H9 (cell line): ENCODE data around the gene GSAP. TPM values are rescaled to one million over a fixed set of nuclear protein-coding genes. Genes with fewer than 3 reads are reported as not detected.

Source experiments
- DNase-seq: peaks from one replicate; pipeline ENCODE4 v3.0.0-alpha.2; 2017
- H2AFZ ChIP-seq: one replicate; pipeline ENCODE4 v1.6.1; 2013; ENCODE audit warnings: mild to moderate bottlenecking, low read length, control low read depth, moderate library complexity
- H2AK5ac ChIP-seq: 2 replicates; pipeline ENCODE4 v1.6.1; 2013; ENCODE audit warnings: low read length, control low read depth, mixed read lengths; ENCODE audit not compliant: insufficient read length
- H2BK120ac ChIP-seq: one replicate; pipeline ENCODE4 v1.6.1; 2013; ENCODE audit warnings: low read depth, mild to moderate bottlenecking, low read length, control low read depth, inconsistent platforms; ENCODE audit not compliant: poor library complexity, severe bottlenecking
- H2BK12ac ChIP-seq: 2 replicates; pipeline ENCODE4 v1.6.1; 2013; ENCODE audit warnings: low read length, control low read depth, mixed read lengths, low read depth; ENCODE audit not compliant: insufficient read length
- H2BK15ac ChIP-seq: 2 replicates; pipeline ENCODE4 v1.6.1; 2013; ENCODE audit warnings: low read depth, low read length, control low read depth
- H2BK20ac ChIP-seq: one replicate; pipeline ENCODE4 v1.6.1; 2013; ENCODE audit warnings: low read depth, mild to moderate bottlenecking, low read length, control low read depth, inconsistent platforms; ENCODE audit not compliant: poor library complexity, severe bottlenecking
- H2BK5ac ChIP-seq: 2 replicates; pipeline ENCODE4 v1.6.1; 2013; ENCODE audit warnings: low read length, control low read depth, mixed read lengths; ENCODE audit not compliant: insufficient read length
- H3K14ac ChIP-seq: 2 replicates; pipeline ENCODE4 v1.6.1; 2013; ENCODE audit warnings: low read length, control low read depth; ENCODE audit not compliant: insufficient read depth
- H3K18ac ChIP-seq: 2 replicates; pipeline ENCODE4 v1.6.1; 2013; ENCODE audit warnings: low read depth, mild to moderate bottlenecking, mixed read lengths, low read length, control low read depth; ENCODE audit not compliant: insufficient read length
- H3K23ac ChIP-seq: 2 replicates; pipeline ENCODE4 v1.6.1; 2013; ENCODE audit warnings: low read length, control low read depth, mixed read lengths, low read depth; ENCODE audit not compliant: insufficient read length
- H3K23me2 ChIP-seq: 2 replicates; pipeline ENCODE4 v1.6.1; 2013; ENCODE audit warnings: low read depth, mild to moderate bottlenecking, mixed read lengths, low read length, control low read depth; ENCODE audit not compliant: insufficient read length, poor library complexity, severe bottlenecking
- H3K27ac ChIP-seq: 2 replicates; pipeline ENCODE4 v1.5.1; 2013; ENCODE audit warnings: low read length, control low read depth, mixed read lengths, low read depth; ENCODE audit not compliant: insufficient read length
- H3K27me3 ChIP-seq: 2 replicates; pipeline ENCODE4 v1.6.1; 2013; ENCODE audit warnings: low read length, control low read depth, inconsistent platforms; ENCODE audit not compliant: insufficient read depth
- H3K4ac ChIP-seq: 2 replicates; pipeline ENCODE4 v1.6.1; 2013; ENCODE audit warnings: low read depth, mild to moderate bottlenecking, control low read depth, inconsistent platforms, low read length, moderate library complexity
- H3K4me1 ChIP-seq: 2 replicates; pipeline ENCODE4 v1.6.1; 2013; ENCODE audit warnings: low read length, control low read depth, inconsistent platforms; ENCODE audit not compliant: insufficient read depth
- H3K4me2 ChIP-seq: 2 replicates; pipeline ENCODE4 v1.6.1; 2013; ENCODE audit warnings: low read length, control low read depth, mixed read lengths; ENCODE audit not compliant: insufficient read length, insufficient read depth
- H3K56ac ChIP-seq: 2 replicates; pipeline ENCODE4 v1.6.1; 2013; ENCODE audit warnings: low read depth, mild to moderate bottlenecking, mixed read lengths, low read length, control low read depth; ENCODE audit not compliant: insufficient read length
- H3K79me1 ChIP-seq: 2 replicates; pipeline ENCODE4 v1.6.1; 2013; ENCODE audit warnings: low read depth, mild to moderate bottlenecking, moderate library complexity, low read length, control low read depth, inconsistent platforms; ENCODE audit not compliant: insufficient read depth, poor library complexity, severe bottlenecking
- H3K79me2 ChIP-seq: 2 replicates; pipeline ENCODE4 v1.6.1; 2013; ENCODE audit warnings: low read length, control low read depth, inconsistent platforms; ENCODE audit not compliant: insufficient read depth
- H3K9ac ChIP-seq: 2 replicates; pipeline ENCODE4 v1.6.1; 2013; ENCODE audit warnings: low read length, control low read depth, mixed read lengths; ENCODE audit not compliant: insufficient read length; ENCODE audit errors: extremely low read depth
- H3K9me3 ChIP-seq: one replicate; pipeline ENCODE4 v1.6.1; 2013; ENCODE audit warnings: low read depth, low read length, inconsistent platforms; ENCODE audit not compliant: control insufficient read depth
- H3T11ph ChIP-seq: one replicate; pipeline ENCODE4 v1.6.1; 2013; ENCODE audit warnings: mild to moderate bottlenecking, low read length, control low read depth, inconsistent platforms
- H4K20me1 ChIP-seq: one replicate; pipeline ENCODE4 v1.6.1; 2013; ENCODE audit not compliant: control insufficient read depth, insufficient read length, insufficient read depth
- H4K5ac ChIP-seq: 2 replicates; pipeline ENCODE4 v1.6.1; 2013; ENCODE audit warnings: low read depth, mild to moderate bottlenecking, mixed read lengths, low read length, control low read depth; ENCODE audit not compliant: insufficient read length
- H4K8ac ChIP-seq: replicated peaks from 2 replicates; pipeline ENCODE4 v1.6.1; 2013; ENCODE audit warnings: low read length, control low read depth, mixed read lengths, low read depth; ENCODE audit not compliant: insufficient read length
- H4K91ac ChIP-seq: 2 replicates; pipeline ENCODE4 v1.6.1; 2013; ENCODE audit warnings: low read depth, mild to moderate bottlenecking, moderate library complexity, mixed read lengths, low read length, control low read depth; ENCODE audit not compliant: insufficient read length
- H3K27ac Mint-ChIP-seq, 3 experiments: 2 replicates in 2 of 3; 3 replicates in 1 of 3; pipeline ENCODE4 v1.8.0; 2020 to 2021; ENCODE audit warnings: mixed read lengths in 3 of 3, mild to moderate bottlenecking in 1 of 3, moderate library complexity in 1 of 3
- H3K27me3 Mint-ChIP-seq: 2 replicates; pipeline ENCODE4 v1.8.0; 2021; ENCODE audit warnings: low read depth, mild to moderate bottlenecking, moderate library complexity, mixed read lengths
- H3K36me3 Mint-ChIP-seq, 3 experiments: 2 replicates in 2 of 3; 3 replicates in 1 of 3; pipeline ENCODE4 v1.8.0; 2020 to 2021; ENCODE audit warnings: low read depth in 3 of 3, mixed read lengths in 3 of 3; ENCODE audit not compliant: insufficient read depth in 1 of 3
- H3K4me1 Mint-ChIP-seq, 2 experiments: 2 replicates each; pipeline ENCODE4 v1.8.0; 2020; ENCODE audit warnings: mixed read lengths in 2 of 2
- H3K4me3 Mint-ChIP-seq, 2 experiments: 2 replicates in 1 of 2; 3 replicates in 1 of 2; pipeline ENCODE4 v1.8.0; 2020 to 2021; ENCODE audit warnings: mild to moderate bottlenecking in 2 of 2, mixed read lengths in 2 of 2, moderate library complexity in 1 of 2
- H3K9me3 Mint-ChIP-seq, 2 experiments: 2 replicates in 1 of 2; 3 replicates in 1 of 2; pipeline ENCODE4 v1.8.0; 2020; ENCODE audit warnings: mild to moderate bottlenecking in 2 of 2, mixed read lengths in 2 of 2, moderate library complexity in 1 of 2
- WGBS: extraction: QIAGEN DNeasy Blood & Tissue Kit; methylation state at CpG from one replicate; pipeline ENCODE4 v1.1.7; 2013; ENCODE audit warnings: missing lambda C conversion rate, low lambda C conversion rate, mixed read lengths; ENCODE audit not compliant: insufficient read length; ENCODE audit errors: extremely low coverage; 5-methylcytosine and 5-hydroxymethylcytosine counted together
- total RNA-seq: library from RNA; stranded (reverse); gene quantifications from 2 replicates; pipeline ENCODE4 v1.2.1, GENCODE V29; 2021
- TF ChIP-seq, protein P1 (sequence below): fragments of 200-600 bp; sonication (generic); conservative IDR thresholded peaks from 3 replicates; pipeline ENCODE4 v1.8.0; 2021; ENCODE audit warnings: antibody characterized with exemption, mild to moderate bottlenecking

GSAP gene
- total RNA-seq, 1 experiment from 2014 or later: 1.9 TPM

- Histone ChIP-seq H2AK5ac (no peak overlapping the region), H2BK20ac (no peak overlapping the region), H3K14ac (no peak overlapping the region), H3K23ac (no peak overlapping the region), H3K4ac (no peak overlapping the region), H3K56ac (no peak overlapping the region), H3K9me3 (no peaks in the 10 kb centered on the region), H3K79me1 (no peaks in the 10 kb centered on the region), H2BK120ac (no peak overlapping the region), H3K79me2 (no peaks in the 10 kb centered on the region), H3K4me1 (no peaks in the 10 kb centered on the region), H3K4me2 (no peak overlapping the region), H2AFZ (no peak overlapping the region), H3T11ph (no peak overlapping the region), H4K5ac (no peak overlapping the region), H4K20me1 (no peaks in the 10 kb centered on the region), H2BK5ac (no peak overlapping the region), H3K9ac (no peak overlapping the region), H3K23me2 (no peaks in the 10 kb centered on the region), H4K8ac (no peak overlapping the region), H3K18ac (no peak overlapping the region), H2BK12ac (no peak overlapping the region), H4K91ac (no peak overlapping the region), H3K27ac (no peak overlapping the region), H2BK15ac (no peak overlapping the region), H3K27me3 (no peaks in the 10 kb centered on the region)
- DNase-seq: no peak
- Mint-ChIP-seq H3K9me3 (no peaks in the 10 kb centered on the region), H3K4me3 (no peak overlapping the region), H3K27ac (0 out of 7 replicates have a peak overlapping the region, but pooled peaks of 1 of the 3 experiments have one; percentile 21), H3K27me3 (no peaks in the 10 kb centered on the region), H3K4me1 (peaks cover 9 to 10% of the 10 kb centered on the region in 2 experiments; a peak in 3 of 4 replicates), H3K36me3 (no peaks in the 10 kb centered on the region)
- TF ChIP-seq, protein P1, sequence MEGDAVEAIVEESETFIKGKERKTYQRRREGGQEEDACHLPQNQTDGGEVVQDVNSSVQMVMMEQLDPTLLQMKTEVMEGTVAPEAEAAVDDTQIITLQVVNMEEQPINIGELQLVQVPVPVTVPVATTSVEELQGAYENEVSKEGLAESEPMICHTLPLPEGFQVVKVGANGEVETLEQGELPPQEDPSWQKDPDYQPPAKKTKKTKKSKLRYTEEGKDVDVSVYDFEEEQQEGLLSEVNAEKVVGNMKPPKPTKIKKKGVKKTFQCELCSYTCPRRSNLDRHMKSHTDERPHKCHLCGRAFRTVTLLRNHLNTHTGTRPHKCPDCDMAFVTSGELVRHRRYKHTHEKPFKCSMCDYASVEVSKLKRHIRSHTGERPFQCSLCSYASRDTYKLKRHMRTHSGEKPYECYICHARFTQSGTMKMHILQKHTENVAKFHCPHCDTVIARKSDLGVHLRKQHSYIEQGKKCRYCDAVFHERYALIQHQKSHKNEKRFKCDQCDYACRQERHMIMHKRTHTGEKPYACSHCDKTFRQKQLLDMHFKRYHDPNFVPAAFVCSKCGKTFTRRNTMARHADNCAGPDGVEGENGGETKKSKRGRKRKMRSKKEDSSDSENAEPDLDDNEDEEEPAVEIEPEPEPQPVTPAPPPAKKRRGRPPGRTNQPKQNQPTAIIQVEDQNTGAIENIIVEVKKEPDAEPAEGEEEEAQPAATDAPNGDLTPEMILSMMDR: peak; percentile 27; the same call in 2 of the 3 replicates
- no CpG with 5 or more reads among the region's 5 CpGs for WGBS
These were observed 23.4 kb upstream of the GSAP start for GRCh38 chr7:77439572-77439971.
